Renal cortical epithelial cell (primary cell): Measurements from ENCODE around the gene CCDC183. TPM values are rescaled to one million over a fixed set of nuclear protein-coding genes. Genes with fewer than 3 reads are reported as not detected.
A peak's percentile ranks its signal among the peaks of the same experiment; 100 is the strongest.

Experiments used
- DNase-seq: peaks from one replicate; pipeline ENCODE4 v3.0.0-alpha.2; 2011; ENCODE audit warnings: low read depth
- total RNA-seq: library from RNA; depleted of rRNA; stranded (reverse); fragments of >200 nt; gene quantifications from 2 replicates; pipeline ENCODE4 v1.2.3, GENCODE V29; 2014

CCDC183 gene
- total RNA-seq, 1 donor from 2014 or later: 0.94 TPM

DNA sequence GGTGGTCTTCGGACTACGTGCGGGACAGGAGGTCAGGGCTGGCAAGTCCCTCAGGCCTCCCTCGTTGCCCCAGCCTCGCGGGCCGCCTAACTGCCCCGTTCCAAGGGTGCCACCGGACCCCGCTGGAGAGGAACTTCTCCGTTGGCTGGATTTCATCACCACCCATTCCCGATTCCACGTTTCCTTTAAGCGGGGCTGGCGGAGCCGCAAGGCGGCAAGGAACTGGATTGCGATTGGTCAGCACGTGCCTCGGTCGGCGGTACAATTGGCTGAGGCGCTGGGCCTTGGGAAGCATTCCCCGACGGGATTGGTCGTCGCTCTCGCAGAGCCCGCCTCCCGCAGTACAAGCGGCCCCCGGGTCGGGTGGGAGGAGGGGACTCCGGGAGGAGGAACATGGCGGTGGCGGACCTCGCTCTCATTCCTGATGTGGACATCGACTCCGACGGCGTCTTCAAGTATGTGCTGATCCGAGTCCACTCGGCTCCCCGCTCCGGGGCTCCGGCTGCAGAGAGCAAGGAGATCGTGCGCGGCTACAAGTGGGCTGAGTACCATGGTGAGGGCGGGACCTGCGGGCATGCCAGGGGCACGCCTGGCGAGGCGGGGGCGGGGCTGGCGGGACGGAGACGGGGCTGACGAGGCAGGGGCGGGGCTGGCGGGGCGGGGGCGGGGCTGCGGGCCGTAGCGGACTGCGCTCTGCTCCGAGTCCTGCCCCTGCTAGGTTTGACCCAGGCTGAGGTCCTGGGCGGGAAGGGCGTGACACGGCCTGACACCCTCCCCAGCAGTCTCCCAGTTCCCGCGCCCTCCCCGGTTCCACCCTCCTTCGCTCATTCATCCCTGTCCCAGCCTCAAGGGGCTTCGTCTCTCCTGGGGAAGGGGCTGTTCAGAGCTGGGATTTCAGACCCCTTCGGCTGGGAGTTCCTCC is 53.2 kb downstream of the CCDC183 start, which contains the start of gene PHPT1:
Gene PHPT1 (plus strand): TSS at position 372 of the 922 bp plus-strand sequence. CDS start 22 bp downstream, at position 394.
- peak; percentile 97 for DNase-seq

DNA sequence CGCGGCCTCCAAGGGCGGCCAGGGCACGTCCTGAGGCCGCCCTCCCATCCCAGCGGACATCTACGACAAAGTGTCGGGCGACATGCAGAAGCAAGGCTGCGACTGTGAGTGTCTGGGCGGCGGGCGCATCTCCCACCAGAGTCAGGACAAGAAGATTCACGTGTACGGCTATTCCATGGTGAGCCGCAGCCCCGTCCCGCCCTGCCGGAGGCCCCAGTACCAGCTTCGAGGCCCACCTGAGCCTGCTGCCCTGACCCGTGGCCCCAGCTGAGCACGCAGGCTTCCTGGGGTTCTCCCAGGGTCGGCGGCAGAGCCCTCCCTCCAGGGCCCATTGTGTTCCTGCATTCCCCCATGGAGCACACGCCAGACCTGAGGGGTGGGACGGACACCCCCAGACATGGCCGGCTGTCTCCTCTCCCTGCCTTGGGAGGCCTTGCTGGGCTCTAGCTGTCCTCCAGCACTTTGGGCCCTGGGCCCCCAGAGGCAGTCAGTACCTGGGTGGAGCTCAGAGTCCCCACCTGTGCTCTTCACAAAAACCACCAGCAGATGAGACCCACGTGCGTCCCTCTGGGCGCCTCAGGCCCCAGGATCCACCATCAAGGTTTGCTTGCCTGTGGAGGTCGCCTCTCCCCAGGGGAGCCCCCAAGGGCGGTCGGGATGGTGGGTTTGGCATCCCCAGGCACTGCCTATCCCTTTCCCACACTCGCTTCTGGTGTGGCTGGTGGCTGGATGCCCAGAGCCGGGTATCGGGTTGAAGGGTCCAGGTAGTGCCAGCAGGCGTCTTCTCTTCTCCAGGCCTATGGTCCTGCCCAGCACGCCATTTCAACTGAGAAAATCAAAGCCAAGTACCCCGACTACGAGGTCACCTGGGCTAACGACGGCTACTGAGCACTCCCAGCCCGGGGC is 54.1 kb downstream of the CCDC183 start:
- DNase-seq: no peak

DNA sequence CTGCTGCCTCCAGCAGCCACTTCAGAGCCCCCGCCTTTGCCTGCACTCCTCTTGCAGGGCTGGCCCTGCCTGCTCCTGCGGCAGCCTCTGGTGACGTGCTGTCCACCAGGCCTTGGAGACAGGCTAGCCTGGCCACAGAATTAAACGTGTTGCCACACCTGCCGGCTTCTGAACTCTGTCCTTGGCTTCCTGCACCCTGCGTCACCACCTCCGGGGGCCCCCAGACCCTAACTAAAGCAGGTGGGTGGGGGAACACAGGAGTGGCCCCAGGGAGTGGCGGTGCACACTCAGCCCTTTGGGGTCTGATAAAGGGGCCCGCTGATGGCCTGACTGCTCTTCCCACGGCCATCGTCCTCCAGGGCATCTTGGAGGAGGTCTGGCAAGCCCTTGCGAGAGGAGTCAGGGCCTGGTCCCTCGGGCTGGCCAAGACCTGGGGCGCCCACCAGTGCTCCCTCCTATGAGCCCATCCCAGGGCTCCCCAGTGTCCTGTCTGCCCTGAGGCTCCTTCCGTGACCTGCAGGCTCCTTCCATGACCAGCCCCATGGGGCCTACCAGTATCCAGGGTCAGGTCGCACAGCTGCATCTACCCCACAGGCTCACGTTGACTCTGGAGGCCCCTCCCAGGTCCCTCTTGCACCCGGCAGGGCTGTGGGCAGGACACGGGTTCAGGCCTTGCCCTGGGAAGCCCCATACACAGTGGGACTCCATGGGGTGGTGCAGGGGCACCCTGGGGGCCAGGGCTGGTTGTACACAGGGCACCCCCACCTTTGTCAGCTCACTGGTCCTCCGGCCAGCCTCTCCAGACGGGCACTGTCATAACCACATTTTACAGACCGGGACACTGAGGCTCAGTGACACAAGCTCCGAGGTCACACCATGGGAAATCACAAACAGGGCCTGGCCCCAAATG is 55.0 kb downstream of the CCDC183 start:
- DNase-seq: no peak

DNA sequence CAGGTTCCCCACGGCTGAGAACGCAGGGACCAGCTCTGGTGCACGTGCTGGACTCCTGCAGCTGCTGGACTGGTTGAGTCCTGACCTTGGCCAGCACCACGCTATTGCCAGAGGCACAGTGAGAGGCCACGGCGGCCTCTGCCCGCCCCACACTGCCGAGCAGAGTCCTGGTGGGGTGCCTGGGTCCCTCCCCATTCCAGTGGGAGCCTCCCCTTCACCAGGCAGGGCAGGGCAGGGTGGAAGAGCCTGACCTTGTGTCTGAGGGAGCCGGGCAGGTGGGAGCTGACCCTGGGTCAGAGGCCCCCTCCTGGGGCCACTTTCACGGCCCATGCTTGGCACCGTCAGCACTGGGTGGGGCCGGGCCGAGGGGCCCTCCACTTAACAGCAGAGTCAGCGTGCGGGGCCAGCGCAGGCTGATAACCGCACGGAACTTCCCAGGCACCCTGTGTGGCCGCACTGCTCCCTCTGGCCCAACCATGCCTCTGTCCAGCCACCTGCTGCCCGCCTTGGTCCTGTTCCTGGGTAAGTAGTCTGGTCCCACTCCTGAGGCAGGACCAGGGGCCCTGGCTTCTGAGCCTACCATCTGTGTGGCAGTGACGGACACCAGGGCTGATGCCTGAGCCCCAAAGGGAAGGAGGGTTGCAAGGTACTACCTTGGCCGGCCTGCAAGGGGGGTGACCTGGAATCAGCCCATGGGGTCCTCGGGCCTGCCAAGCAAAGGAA is 56.0 kb downstream of the CCDC183 start, which contains the start of gene MAMDC4:
Gene MAMDC4 (plus strand): TSS at position 406 of the 723 bp plus-strand sequence. CDS start 71 bp downstream, at position 477.
- DNase-seq: no peak

DNA sequence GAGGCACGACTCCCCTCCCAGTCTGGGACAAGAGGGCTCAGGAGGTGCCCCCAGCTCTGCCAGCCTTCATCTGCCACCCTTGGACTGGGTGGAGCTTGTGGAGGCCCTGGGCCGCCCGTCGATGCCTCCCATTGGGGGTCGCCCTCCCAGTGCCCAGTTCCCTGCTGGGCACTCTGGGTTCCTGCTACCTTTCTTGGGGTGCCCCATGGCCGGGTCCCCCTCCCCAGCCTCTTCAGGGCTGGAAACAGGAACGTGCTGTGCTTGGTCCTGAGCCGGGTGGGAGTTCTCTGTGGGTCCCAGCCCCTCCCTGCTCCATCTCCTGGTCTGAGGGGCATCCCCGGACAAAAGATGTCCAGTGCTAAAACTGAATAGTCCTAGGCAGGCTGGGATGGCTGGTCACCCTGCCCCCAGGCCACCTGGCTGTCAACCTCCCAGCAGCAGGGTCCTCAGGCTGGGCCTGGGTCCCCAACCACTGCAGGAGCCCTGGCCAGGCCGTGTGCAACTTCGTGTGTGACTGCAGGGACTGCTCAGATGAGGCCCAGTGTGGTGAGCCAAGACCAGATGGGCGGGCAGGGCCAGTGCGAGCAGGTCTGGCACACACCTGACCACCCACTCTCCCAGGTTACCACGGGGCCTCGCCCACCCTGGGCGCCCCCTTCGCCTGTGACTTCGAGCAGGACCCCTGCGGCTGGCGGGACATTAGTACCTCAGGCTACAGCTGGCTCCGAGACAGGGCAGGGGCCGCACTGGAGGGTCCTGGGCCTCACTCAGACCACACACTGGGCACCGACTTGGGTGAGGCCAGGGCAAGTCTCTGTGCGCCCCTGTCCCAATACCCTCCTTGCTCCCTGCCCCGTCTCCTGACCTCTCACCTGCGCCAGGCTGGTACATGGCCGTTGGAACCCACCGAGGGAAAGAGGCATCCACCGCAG is 56.8 kb downstream of the CCDC183 start:
- DNase-seq: no peak

DNA sequence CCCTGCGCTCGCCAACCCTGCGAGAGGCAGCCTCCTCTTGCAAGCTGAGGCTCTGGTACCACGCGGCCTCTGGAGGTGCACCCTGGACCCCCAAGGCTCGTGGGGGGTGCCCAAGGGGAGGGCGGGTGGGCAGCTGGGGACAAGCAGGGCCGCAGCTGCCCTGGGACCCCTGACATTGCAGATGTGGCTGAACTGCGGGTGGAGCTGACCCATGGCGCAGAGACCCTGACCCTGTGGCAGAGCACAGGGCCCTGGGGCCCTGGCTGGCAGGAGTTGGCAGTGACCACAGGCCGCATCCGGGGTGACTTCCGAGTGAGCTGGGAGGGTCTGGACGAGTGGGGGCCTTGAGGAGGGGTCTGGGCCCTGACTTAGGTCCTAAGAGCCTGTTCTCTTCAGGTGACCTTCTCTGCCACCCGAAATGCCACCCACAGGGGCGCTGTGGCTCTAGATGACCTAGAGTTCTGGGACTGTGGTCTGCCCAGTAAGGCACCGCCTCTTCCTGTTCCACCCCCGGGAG is 57.5 kb downstream of the CCDC183 start:
- DNase-seq: no peak

DNA sequence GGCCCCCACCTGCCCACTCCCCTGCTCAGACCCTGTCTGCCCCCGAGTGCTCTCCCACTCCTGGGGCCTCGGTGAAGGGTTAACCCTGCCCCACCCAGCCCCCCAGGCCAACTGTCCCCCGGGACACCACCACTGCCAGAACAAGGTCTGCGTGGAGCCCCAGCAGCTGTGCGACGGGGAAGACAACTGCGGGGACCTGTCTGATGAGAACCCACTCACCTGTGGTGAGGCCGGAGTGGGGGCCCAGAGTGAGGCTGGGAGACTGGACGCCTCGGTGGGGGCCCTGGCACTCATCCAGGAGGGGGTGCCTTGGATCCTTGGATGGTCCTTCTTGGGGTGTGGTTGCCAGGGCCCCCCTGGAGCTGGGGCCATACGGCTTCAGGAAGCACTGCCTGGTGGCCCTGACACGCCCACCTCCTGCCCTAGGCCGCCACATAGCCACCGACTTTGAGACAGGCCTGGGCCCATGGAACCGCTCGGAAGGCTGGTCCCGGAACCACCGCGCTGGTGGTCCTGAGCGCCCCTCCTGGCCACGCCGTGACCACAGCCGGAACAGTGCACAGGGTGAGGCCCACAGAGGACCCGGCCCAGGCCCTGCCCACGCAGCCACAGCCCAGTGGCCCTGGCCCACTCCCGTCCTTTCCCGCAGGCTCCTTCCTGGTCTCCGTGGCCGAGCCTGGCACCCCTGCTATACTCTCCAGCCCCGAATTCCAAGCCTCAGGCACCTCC is 58.1 kb downstream of the CCDC183 start:
- DNase-seq: no peak

DNA sequence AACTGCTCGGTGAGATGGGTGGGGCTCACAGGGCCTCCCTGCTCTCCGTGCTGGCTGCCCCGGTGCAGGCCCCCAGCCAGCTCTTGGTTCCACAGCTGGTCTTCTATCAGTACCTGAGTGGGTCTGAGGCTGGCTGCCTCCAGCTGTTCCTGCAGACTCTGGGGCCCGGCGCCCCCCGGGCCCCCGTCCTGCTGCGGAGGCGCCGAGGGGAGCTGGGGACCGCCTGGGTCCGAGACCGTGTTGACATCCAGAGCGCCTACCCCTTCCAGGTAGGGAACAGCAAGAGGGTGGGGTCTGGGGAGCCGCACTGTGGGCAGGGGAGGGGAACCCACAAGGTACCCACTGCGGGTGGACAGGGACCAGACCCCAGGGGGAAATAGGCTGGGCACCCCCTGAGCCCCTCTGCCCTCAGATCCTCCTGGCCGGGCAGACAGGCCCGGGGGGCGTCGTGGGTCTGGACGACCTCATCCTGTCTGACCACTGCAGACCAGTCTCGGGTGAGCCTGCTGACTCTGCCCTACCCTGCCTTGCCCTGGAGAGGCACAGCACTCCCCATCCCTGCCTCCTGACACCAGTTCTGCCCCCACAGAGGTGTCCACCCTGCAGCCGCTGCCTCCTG is 58.8 kb downstream of the CCDC183 start:
- DNase-seq: no peak

DNA sequence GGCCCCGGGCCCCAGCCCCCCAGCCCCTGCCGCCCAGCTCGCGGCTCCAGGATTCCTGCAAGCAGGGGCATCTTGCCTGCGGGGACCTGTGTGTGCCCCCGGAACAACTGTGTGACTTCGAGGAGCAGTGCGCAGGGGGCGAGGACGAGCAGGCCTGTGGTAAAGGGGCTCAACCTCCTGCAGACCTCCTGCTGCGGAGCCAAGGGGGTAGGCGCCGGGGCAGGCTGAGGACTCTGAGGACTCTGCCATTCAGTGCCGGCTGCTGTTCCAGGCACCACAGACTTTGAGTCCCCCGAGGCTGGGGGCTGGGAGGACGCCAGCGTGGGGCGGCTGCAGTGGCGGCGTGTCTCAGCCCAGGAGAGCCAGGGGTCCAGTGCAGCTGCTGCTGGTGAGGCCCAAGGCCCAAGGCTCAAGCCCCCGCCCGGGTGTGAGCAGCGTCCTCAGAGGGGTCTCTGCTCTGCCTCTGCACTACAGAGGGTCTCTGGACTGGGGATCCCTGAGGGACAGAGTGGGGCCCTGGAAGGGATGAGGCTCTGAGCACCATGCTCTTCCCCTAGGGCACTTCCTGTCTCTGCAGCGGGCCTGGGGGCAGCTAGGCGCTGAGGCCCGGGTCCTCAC is 59.4 kb downstream of the CCDC183 start:
- DNase-seq: no peak

DNA sequence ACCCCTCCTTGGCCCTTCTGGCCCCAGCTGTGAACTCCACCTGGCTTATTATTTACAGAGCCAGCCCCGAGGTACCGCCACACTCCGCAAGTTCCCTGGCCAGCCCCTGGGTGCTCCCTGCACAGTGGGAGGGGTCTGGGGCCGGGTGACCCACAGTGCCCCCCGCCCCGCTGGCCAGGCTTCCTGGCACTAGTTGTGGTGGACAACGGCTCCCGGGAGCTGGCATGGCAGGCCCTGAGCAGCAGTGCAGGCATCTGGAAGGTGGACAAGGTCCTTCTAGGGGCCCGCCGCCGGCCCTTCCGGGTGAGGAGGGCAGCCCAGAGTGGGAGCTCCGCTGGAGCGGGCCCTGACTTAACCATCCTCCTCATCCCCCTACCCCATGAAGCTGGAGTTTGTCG is 59.9 kb downstream of the CCDC183 start:
- DNase-seq: no peak

DNA sequence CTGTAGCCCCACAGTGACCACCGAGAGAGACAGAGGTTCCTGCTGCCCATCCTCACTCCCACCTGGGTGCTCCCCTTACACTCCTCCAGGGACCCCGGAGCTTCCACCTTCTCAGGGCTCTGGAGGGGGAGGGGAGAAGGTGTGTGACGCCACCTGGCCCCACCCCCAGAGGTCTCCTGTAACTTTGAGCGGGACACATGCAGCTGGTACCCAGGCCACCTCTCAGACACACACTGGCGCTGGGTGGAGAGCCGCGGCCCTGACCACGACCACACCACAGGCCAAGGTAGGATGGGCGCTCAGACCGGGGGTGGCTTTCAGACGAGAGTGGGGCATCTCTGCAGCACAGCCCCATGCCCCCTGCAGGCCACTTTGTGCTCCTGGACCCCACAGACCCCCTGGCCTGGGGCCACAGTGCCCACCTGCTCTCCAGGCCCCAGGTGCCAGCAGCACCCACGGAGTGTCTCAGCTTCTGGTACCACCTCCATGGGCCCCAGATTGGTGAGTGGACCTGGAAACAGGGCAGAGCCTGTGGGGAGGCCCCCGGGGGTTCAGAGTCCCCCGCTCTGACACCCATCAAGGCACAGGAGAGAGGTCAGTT is 60.5 kb downstream of the CCDC183 start:
- DNase-seq: no peak

DNA sequence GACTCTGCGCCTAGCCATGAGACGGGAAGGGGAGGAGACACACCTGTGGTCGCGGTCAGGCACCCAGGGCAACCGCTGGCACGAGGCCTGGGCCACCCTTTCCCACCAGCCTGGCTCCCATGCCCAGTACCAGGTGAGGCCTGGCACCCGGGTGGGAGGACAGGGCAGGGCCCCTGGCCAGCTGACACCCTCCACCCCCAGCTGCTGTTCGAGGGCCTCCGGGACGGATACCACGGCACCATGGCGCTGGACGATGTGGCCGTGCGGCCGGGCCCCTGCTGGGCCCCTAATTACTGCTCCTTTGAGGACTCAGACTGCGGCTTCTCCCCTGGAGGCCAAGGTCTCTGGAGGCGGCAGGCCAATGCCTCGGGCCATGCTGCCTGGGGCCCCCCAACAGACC is 61.0 kb downstream of the CCDC183 start:
- no peak for DNase-seq

Other genes starting within 250 kb of the CCDC183 start
- gene EGFL7, start 133.4 kb upstream of the CCDC183 start, total RNA-seq: 3.8 and 19.4 TPM in 2 replicates
- 53.8 and 70.5 TPM in 2 replicates for gene AGPAT2, start 108.9 kb upstream of the CCDC183 start, total RNA-seq
- 0.52 and 4.0 TPM in 2 replicates for gene DIPK1B, start 83.8 kb upstream of the CCDC183 start, total RNA-seq
- gene LCN10, start 53.4 kb upstream of the CCDC183 start, total RNA-seq: not detected in 2 replicates
- not detected in 2 replicates for gene LCN6, start 47.8 kb upstream of the CCDC183 start, total RNA-seq
- not detected in 2 replicates for gene LCN8, start 38.1 kb upstream of the CCDC183 start, total RNA-seq
- not detected in 2 replicates for gene LCN15, start 31.8 kb upstream of the CCDC183 start, total RNA-seq
- gene TMEM141, start 5.0 kb upstream of the CCDC183 start, total RNA-seq: 29.9 and 115 TPM in 2 replicates
- 51.1 and 61.0 TPM in 2 replicates for gene RABL6, start 11.6 kb downstream of the CCDC183 start, total RNA-seq
- 0.35 and 1.8 TPM in 2 replicates for gene AJM1, start 46.1 kb downstream of the CCDC183 start, total RNA-seq
- gene PHPT1, start 53.1 kb downstream of the CCDC183 start, total RNA-seq: 81.7 and 82.1 TPM in 2 replicates
- gene MAMDC4, start 56.0 kb downstream of the CCDC183 start, total RNA-seq: 0.87 and 6.8 TPM in 2 replicates
- gene EDF1, start 70.0 kb downstream of the CCDC183 start, total RNA-seq: 372 and 398 TPM in 2 replicates
- gene TRAF2, start 90.2 kb downstream of the CCDC183 start, total RNA-seq: 16.3 and 21.9 TPM in 2 replicates
- gene FBXW5, start 148.4 kb downstream of the CCDC183 start, total RNA-seq: 195 and 249 TPM in 2 replicates
- 0.10 and 1.7 TPM in 2 replicates for gene C8G, start 148.9 kb downstream of the CCDC183 start, total RNA-seq
- gene LCN12, start 155.9 kb downstream of the CCDC183 start, total RNA-seq: 0.40 TPM in 1 of 2 replicates, not detected in the other
- 0.45 TPM in 1 of 2 replicates, not detected in the other for gene PTGDS, start 181.2 kb downstream of the CCDC183 start, total RNA-seq
- not detected in 2 replicates for gene LCNL1, start 186.7 kb downstream of the CCDC183 start, total RNA-seq
- 13.6 and 26.9 TPM in 2 replicates for gene PAXX, start 196.1 kb downstream of the CCDC183 start, total RNA-seq
- gene CLIC3, start 200.2 kb downstream of the CCDC183 start, total RNA-seq: 0.85 and 1.9 TPM in 2 replicates
- 7.5 and 53.0 TPM in 2 replicates for gene ABCA2, start 231.9 kb downstream of the CCDC183 start, total RNA-seq
- not detected in 2 replicates for gene FUT7, start 235.8 kb downstream of the CCDC183 start, total RNA-seq
- gene NPDC1, start 249.8 kb downstream of the CCDC183 start, total RNA-seq: 7.1 and 21.6 TPM in 2 replicates